HL-60 (cell line): ENCODE results near the gene IL1RAPL2.

ENCODE experiments used
- SPI1 ChIP-seq: IDR thresholded peaks from 2 replicates; pipeline ENCODE4 v1.6.1; 2012; ENCODE audit warnings: low read depth, mild to moderate bottlenecking, borderline replicate concordance
- TF ChIP-seq, protein P1 (sequence below): IDR thresholded peaks from one replicate; pipeline ENCODE4 v1.5.1; 2011; ENCODE audit warnings: low read length, control low read depth, inconsistent platforms; ENCODE audit not compliant: insufficient read depth
- TF ChIP-seq, protein P2 (sequence below): IDR thresholded peaks from 2 replicates; pipeline ENCODE4 v1.6.1; 2012; ENCODE audit warnings: low read depth; ENCODE audit not compliant: insufficient replicate concordance

DNA sequence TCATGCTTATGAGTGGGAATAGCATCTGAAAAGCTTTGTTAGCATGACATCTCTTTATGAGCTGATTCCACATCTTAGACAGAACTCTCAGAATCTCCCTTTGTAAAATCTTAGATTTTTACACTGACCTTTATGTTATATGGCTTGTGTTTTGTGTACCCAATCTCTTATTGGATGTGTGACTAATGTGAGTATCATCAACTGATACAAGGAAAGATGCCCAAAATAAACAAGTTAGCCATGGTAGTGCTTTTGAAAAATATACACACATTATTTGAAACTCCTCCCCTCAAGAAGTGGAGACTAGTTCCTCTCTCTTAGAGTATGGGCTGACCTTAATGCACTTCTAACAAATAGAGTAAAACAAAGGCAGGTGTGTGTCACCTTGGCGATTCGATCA, 1096.2 kb downstream of the IL1RAPL2 start:
- TF ChIP-seq, protein P1, sequence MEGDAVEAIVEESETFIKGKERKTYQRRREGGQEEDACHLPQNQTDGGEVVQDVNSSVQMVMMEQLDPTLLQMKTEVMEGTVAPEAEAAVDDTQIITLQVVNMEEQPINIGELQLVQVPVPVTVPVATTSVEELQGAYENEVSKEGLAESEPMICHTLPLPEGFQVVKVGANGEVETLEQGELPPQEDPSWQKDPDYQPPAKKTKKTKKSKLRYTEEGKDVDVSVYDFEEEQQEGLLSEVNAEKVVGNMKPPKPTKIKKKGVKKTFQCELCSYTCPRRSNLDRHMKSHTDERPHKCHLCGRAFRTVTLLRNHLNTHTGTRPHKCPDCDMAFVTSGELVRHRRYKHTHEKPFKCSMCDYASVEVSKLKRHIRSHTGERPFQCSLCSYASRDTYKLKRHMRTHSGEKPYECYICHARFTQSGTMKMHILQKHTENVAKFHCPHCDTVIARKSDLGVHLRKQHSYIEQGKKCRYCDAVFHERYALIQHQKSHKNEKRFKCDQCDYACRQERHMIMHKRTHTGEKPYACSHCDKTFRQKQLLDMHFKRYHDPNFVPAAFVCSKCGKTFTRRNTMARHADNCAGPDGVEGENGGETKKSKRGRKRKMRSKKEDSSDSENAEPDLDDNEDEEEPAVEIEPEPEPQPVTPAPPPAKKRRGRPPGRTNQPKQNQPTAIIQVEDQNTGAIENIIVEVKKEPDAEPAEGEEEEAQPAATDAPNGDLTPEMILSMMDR = no peak
- TF ChIP-seq SPI1 = no peak
- TF ChIP-seq, protein P2, sequence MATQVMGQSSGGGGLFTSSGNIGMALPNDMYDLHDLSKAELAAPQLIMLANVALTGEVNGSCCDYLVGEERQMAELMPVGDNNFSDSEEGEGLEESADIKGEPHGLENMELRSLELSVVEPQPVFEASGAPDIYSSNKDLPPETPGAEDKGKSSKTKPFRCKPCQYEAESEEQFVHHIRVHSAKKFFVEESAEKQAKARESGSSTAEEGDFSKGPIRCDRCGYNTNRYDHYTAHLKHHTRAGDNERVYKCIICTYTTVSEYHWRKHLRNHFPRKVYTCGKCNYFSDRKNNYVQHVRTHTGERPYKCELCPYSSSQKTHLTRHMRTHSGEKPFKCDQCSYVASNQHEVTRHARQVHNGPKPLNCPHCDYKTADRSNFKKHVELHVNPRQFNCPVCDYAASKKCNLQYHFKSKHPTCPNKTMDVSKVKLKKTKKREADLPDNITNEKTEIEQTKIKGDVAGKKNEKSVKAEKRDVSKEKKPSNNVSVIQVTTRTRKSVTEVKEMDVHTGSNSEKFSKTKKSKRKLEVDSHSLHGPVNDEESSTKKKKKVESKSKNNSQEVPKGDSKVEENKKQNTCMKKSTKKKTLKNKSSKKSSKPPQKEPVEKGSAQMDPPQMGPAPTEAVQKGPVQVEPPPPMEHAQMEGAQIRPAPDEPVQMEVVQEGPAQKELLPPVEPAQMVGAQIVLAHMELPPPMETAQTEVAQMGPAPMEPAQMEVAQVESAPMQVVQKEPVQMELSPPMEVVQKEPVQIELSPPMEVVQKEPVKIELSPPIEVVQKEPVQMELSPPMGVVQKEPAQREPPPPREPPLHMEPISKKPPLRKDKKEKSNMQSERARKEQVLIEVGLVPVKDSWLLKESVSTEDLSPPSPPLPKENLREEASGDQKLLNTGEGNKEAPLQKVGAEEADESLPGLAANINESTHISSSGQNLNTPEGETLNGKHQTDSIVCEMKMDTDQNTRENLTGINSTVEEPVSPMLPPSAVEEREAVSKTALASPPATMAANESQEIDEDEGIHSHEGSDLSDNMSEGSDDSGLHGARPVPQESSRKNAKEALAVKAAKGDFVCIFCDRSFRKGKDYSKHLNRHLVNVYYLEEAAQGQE = no peak
